NCI-H2171 (cell line): ENCODE measurements around the gene ATP11C.

Experiments
- DNase-seq: peaks from one replicate; lab custom pipeline; 2025; lab: John Stamatoyannopoulos, UW

The ATP11C gene

DNA sequence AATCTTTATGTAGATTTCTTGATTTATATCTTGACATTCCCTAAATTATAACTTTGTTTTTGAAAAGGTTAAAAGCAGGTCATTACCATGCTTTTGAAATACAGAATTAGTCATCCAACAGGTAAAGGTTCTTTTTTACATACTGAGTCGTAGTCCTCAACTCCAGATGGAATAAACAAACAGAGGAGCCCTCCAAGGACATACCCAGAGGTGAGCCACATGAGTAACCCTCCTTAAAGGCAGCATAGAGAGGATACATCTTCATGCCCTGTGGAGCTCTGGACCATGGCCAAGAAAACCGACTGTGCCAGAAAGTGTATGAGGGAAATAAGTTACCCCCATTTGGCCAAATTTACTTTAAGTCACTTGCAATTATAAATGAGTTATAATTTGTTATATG is 129.6 kb downstream of the ATP11C start:
- DNase-seq, result no peak

DNA sequence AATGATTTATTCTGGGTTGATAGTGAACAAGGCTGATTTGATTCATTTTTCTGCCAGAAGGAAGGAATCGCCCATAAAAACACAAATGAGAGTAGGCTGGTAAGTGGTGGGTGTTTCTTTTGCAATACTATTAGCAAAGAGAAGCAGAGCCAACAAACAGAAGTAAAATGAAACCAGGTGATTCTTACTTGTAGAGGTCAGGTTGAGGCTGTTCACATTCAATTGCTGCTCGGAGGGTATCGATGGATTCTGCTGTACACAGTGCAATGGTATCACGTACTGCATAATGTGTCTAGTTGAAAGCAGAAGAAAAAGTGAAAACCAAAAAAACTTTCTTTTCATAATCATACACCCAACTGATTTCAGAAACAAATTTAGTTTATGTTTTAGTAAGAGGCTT is 130.8 kb downstream of the ATP11C start:
- no peak for DNase-seq

DNA sequence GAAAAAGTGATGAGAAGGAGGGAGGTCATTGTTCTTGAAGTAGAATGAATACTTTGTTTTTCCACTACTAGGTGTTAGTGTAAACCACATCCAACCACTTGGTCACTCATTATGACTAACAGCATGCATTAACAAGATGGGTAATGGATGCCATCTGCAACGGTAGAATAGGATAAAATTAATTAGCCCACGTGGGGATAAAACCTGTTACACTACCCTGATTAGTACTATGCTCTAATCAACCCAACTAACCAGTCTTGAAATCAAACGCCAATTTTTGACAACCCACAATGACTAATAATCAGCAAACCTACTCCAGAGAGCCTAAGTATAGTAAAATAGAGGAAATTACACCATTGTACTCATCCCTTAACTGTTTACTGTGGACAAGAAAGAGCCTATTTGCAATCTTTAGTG is 131.4 kb downstream of the ATP11C start:
- DNase-seq, result no peak

DNA sequence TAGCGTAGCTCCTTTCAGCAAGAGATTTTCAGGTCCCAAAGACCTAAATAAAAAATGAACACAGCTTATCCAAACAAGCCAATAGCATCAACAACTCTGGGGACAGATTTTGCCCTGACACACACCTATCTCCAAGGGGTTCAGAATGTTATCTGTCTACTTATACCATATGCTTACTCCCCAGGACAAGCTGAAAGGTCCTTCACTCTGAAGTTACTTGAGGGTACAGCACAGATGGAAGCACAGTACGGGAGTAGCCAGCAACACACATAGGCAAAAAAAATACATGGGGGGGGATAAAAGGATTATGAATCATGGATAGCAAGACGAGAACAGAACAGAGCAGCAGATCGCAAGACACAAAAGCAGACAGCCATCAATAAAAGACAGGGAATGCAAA is 134.2 kb downstream of the ATP11C start:
- DNase-seq, result no peak

DNA sequence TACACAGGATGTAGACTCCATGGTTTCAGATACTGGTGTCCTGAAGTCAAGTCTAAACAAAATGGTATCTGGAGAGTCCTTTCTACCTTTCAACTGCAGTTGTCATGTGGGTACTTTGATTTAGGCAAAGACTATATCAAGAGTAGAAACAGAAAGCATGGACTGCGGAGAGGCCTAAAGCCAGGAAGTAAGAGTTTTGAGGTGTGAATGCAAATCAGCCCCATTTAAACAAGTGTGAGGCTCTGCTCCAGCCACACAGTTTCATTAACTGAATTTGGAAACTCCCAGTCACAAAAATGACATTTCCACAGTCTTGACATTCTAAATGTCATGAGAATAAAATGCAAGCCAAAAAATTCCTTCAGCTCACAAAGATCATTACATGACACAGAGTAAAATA is 137.7 kb downstream of the ATP11C start:
- DNase-seq, result no peak

DNA sequence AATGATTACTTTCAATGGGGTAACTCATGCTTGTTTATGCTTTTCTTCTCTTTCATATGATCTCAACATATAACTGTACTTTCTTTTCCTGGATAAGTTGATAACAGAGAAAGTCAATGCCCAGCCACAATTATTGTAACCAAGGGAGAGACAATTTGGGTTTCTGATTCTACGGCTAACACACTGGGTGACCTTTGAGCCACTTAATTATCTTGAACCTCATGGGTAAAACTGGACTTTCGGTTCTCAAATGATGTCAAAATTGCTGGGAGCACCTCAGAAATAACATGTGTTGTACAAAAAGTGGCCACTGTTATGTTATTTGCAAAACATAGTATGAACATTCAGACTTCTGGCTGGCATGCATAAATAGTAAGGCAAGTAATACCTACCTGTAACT is 145.3 kb downstream of the ATP11C start:
- no peak for DNase-seq

DNA sequence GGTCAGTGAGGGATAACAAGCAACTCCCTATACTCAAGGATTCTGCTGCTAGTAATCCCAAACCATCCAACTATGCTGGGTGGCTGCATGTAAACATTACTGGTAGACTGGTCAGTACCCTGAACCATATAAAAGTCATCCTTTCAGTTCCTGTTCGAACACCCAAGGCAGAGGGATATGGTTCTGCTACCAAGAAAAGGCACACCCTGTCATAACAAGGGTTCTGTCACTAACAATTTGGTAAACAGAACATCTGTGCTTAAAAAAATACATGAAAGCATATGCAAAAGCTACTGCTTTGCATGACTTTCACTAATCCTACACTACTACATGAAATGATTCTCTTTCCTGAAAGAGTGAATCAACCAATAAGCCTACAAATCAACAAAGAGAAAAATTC is 148.0 kb downstream of the ATP11C start:
- no peak for DNase-seq

DNA sequence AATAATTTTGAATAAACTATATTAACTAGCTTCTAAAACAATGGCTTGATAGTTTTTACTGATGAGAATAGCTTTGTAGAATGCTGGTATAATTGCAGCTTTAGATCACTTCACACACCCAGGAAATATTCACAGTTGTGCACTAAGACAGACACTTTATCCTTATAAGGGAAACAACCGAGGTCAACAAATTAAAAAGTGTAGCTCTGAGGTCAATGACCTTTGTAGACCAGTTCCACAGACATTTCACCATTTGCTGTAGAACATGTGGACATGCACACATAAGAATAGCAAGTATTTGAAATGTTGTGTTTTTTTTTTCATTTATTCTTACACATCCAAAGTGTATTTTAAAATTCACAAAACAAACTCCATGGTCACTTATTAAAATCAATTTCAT is 148.9 kb downstream of the ATP11C start:
- no peak for DNase-seq

DNA sequence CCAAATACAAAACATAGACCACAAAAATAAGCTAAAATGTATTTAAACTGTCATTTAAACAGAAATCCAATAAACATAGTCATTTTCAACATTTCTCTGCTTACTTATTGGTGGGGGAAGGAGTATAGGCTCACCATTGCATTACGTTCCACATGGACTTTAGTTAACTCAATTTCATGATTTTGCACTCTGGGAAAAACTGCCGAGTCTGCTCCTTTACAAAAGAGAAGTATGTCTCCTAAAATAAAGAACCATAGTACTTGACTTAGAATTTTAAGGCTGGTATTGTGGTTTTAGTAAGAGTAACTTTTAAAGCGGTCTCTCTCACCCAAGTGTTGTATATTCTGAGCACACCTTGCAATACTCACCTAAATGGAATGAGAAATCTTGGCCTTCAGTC is 149.8 kb downstream of the ATP11C start:
- DNase-seq, result no peak

DNA sequence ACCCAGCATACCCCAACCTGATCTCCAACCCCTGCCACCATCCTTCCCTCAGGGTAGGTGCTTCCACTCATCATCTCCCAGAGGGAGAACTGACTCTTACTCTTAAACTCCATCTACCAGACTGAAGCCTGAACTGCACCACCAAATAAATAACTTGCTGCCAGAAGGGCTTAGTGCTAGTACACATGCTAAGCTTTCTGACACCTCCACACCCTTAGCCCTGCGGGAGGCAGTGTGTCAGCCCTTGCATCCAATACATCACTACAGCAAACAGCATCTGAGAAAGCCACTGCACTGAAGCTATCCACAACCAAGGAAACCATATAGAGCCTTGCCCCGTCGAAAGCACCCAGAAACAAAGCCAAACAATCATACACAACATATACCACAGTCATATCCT is 156.3 kb downstream of the ATP11C start:
- no peak for DNase-seq

DNA sequence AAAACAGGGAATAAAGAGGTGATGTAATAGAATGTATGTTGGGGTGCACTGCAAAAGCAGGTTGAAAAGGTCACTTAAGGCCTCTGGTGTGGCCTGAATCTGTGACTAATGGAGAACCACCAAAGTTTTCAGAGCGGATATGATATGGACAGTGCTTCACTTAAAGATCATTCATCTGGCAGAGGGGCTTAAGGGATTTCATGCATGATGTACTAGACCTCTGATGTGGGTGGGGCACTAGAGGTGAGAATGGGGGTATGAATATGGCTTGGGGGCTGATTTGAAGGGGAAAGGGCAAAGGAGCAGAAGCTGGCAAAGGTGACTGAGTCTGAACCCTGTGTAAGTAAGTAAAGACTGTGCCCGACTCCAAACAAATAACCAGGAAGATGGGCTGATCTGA is 162.5 kb downstream of the ATP11C start:
- DNase-seq, result no peak

DNA sequence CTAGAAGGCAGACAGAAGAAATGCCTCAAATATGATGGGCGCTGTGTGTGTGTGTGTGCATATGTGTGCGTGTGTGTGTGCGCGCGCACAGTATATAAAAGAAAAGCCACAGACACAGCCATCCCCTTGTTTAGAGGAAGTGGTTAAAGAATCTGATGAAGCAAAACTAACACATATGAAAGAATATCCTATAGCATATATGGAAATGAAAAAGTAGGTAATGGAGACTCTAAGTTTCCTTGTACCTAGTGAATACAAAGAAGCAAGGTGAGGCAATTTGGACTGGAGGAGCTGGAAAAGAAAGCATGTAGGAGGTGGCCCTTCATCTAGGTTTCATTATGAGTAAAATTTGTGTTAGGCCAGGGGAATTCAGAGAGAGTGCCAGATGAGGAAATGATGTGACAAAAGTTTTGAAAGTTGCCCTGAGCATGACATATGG is 166.3 kb downstream of the ATP11C start:
- DNase-seq, result no peak

DNA sequence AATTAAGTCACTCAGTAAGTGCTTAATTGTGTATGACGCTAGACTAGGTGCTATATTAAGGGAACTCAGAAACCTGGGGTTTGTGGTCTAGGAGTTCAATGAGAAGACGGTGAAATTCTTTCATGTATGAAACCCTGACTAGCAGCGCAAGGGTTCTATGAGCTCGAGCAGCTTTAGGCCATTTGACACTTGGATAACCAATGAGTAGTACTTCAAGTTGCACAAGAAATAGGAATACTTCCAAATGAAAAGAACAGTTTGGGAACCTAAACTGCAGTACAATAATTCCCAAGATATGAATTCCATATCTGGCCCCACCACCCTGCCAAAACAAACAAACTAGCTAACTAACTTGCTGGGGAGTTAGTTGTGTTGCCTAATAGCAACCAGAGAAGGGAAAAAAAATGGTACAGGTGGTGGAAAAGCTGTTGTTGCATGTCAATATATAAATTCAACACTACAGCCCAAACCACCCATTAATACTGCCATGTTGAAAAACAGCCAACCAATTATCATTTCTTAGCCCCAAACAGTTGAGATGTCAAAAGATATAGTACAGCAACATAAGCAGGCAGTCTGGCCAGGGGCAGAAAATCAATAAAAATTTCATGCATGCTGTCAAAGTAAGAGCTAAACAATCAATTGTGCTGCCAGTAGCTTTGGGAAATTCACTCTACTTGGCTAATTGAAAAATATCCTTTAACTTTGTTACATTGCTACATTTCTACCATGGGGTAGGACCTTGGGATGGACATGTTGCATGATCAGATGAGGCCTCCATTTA is 170.3 kb downstream of the ATP11C start:
- DNase-seq, result no peak

DNA sequence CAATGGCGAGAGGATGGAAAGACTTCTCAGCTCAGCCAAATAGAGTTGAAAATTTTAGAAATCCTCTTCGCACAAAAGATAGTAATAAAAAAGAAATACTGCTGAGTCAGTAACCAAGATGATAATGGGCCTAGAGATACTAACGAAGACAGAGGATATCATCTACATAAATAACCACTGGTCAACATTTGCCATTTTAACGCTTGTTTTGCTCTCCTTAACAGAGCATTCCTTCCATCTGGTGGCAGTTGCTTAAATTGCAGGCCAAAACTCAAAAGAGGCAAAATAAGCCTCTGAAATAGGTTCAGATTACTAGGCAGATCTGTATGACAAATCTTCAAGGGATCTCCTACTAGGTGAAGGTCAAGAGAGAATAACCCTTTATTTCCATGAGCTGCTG is 173.2 kb downstream of the ATP11C start:
- no peak for DNase-seq

DNA sequence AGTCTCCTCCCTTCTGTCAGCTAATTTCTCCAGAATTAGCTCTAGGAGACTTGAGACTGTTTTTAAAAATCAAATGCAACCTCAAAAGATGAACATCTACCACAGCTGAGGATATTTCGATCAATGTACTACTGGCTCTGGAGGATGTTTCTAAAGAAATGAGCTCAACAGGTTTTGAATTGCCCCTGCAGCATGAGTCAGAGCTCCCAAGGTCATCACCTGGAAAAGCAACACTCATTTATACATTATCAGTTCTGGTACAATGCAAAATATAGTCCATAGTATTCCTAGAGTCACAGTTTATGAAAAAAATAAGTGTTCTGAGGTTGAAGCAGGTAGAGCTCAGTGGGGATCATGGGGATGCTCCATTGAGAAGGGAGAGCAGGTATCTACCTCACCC is 174.0 kb downstream of the ATP11C start:
- no peak for DNase-seq

DNA sequence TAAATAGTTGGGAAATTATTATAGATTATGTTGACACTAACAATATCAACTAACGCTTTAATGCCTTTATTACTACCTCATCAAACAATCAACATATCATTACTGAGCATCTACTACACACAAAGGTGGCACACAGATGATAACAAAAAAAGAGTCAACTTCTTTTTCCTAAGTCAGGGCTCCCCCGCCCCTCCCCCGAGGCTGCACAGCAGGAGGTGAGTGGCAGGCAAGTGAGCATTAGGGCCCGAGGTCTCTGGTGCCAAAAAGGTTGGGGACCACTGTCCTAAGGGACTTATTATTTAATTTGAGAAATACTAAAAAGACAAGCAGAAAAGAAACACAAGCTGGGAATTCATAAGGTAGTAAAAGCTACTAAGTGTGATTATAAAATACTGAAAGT is 174.6 kb downstream of the ATP11C start:
- DNase-seq, result no peak

DNA sequence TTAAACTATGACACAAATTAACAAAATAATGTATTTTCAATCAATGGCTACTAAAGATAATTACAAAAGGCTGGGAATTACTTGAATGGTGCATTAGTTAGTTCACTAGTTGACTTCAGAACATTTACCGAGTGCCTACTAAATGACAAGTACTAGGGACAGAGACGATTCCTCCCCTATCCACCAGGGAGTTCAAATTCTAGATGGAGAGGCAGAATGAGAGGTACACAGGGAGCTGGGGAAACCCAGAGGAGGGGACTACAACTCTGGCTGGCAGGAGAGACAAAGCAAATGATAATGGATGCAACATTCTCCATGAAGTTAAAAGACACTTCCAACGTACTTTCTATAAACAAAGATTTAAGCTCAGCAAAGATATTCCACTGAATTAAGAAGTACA is 181.8 kb downstream of the ATP11C start:
- no peak for DNase-seq

DNA sequence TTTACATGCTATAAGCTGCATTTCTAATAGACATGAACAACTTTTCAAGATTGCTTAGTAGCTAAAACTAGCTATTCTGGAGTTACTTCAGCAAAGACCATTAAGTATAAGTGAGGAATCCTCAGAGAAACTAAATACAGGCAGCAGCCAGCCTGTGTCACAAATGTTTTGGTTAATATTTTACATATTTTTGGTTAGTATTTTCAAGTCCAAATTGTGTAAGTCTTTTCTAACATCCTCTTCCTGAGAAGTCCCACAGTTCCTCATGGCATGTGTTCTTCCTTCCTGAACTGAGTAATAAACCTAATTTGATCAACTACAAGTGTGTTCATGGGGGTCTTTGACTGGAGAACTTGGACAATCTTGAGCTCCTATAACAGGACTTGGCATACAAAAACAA is 182.5 kb downstream of the ATP11C start:
- DNase-seq, result no peak

DNA sequence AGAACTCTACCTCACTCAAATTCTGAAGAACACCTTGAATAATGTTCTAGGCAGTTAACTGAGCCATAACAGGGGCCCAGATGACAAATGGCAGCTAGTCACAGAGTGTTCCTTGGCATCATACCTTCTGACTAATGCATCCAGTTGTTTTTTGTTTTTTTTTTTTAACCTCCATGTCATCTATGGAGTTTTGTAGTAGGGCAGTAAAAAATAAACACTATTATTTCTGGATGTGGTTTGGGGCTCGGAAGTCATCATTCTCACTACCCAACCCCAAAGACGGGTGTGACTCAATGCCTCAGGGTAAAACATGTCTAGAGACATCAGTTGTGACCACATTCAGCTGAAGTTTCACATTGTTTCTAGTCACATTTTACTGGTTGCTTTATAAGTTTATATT is 193.7 kb downstream of the ATP11C start:
- no peak for DNase-seq

DNA sequence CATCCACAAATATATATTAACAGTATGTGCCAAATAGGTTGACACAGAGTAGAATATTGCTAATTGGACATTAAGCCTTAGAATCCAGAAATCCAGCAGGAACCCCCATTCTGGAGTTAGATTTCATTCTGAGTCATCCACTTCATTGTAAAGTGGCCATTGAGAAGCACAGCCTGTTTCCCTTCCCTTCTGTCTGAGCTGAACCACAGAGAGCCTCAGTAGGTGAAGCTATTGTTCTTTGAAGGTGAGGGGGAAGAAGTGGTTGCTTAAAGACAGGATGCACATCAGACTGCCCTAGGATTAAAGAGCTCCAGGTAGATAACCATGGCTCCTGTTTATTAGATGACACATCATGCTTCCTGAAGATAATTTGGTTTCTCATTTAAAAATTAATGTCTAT is 194.3 kb downstream of the ATP11C start:
- no peak for DNase-seq

DNA sequence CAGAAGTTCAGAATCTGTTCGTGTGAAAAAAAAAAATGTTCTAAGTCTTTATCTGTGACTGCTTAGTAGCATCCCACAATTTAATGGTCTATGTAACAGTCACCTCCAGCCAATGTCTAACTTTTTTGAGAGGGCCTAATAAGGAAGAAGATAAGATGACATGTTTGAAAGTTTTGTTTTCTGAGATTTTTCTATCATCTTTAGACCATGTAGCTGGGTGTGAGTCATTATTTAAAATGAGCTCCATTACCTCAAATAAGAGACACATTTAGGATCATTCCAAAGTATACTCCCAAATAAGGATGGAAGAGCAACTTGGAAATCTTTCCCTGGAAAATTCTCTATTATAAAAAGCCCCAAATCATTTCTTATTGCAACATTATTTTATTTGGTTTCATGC is 196.7 kb downstream of the ATP11C start:
- DNase-seq, result no peak

DNA sequence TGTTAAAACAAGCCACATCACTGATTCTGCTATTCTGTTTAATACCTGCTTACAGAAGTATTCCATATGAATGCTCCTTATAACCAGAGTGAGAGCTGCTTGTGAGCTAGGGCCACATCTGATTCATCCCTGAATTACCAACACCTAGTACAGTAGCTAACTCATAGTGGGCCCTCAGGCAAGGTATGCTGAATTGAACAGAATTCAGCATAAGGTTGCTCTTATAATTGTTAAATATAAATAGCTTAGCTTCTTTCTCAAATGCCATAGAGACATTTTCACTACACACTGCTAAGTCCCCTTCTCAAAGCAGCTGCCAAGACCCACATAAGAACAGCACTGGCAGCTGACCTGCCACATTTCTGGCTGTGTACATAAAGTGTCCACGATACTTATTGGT is 197.9 kb downstream of the ATP11C start:
- DNase-seq, result no peak

DNA sequence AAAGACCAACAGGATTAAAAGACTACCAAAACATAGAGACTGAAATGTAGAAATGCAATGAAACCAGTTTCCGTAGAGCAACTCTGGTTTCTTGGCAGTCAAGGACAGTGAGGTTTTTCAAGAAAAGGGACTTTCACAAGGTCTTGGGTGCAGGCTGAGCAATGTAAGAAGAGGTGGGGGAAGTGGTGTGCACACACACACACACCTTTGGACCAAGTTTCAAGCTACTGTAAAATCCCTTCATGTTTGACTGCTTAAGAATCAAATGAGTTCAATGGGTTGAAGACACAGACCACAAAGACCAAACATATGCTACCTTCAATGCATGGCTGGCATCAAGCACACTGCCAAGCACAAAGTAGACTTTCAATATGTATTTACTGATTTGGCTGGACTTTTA is 207.1 kb downstream of the ATP11C start:
- DNase-seq, result no peak

DNA sequence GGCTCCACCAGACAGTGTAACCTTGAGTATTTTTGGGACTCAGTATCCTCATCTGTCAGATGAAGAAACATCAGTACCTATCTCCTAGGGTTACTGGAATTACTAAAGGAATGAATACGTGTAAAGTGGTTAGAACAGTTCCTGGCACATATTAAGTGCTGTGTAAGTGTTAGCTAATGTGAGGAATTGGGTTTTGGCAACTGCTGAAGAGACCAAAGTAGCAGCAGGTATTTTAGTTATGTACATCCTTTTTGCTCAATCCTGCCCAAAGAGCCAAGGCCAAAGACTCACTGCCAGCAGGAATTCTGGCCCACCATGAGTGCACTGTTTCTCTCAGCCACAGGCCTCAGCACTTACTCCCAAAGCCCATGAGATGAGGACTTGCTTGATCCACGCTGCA is 208.2 kb downstream of the ATP11C start:
- DNase-seq, result no peak

DNA sequence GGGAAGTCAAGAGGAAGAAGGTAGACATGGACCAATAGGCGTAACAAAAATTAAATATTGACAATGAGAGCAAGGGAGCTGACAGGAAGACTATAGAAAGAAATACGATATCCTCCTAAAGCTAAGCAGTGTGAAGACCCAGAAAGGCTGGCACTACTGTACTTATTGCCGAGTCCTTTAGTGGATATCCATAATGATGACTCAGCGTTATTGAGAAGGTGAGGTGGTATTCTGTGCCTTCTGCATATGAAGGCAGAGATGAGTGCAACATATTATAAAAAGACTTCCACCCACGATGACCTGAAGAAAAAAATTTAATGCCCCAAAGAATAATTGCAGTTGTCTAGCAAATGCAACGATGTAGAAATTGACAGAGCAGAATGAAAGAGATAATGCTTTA is 211.9 kb downstream of the ATP11C start:
- no peak for DNase-seq
